Nephron (organoid): Measurements from ENCODE around the gene RPL27A.
A peak's percentile ranks its signal among the peaks of the same experiment; 100 is the strongest.

Source experiments
- H3K27ac Mint-ChIP-seq, 3 experiments: 2 replicates each; pipeline ENCODE4 v1.8.0; 2020; ENCODE audit warnings: mixed read lengths in 3 of 3, mild to moderate bottlenecking in 2 of 3, moderate library complexity in 1 of 3
- H3K27me3 Mint-ChIP-seq: 2 replicates; pipeline ENCODE4 v1.8.0; 2021; ENCODE audit warnings: low read depth, mild to moderate bottlenecking, moderate library complexity, mixed read lengths
- H3K36me3 Mint-ChIP-seq: 2 replicates; pipeline ENCODE4 v1.8.0; 2020; ENCODE audit warnings: low read depth, mixed read lengths
- H3K4me1 Mint-ChIP-seq: 2 replicates; pipeline ENCODE4 v1.8.0; 2020; ENCODE audit warnings: mixed read lengths
- H3K4me3 Mint-ChIP-seq, 3 experiments: 2 replicates each; pipeline ENCODE4 v1.8.0; 2020; ENCODE audit warnings: mild to moderate bottlenecking in 3 of 3, mixed read lengths in 3 of 3, moderate library complexity in 2 of 3
- H3K9me3 Mint-ChIP-seq: 2 replicates; pipeline ENCODE4 v1.8.0; 2020; ENCODE audit warnings: mixed read lengths
- TF ChIP-seq, protein P1 (sequence below), 3 experiments: fragments of 200-600 bp; sonication (generic); IDR thresholded peaks; one replicate each; pipeline ENCODE4 v1.5.0; 2021; ENCODE audit warnings: antibody characterized with exemption in 3 of 3; ENCODE audit not compliant: unreplicated experiment in 3 of 3

Gene RPL27A

DNA sequence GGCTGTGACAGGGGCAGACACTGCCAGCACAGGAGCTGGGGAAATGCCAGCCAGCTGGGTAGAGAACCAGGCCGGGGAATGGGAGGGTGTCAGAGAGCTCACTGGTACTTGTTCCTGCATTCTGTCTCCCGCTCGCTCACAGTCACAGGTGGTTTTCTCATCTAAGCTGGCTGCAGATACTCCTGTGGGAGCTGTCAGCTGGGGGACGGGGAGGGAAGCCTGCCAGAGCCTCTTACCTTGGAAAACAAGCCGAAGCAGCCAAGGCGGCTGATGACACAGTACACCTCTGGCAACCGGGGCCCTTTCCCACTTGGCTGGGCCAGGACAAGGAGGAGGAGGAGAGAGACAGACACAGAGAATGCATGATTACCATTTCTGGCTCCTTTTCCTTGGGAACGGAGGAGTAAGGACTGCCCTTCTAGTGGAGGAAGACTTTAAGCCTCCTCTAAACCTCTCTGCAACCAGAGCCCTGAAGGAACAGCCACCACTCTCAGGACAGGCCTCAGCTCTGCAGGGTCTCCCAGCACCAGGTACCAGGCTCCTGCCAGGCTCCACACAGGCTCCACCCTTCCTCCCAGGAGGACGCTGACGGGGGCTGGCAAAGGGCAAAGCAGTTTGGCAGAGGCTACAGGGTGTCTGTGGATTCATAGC is 25.1 kb downstream of the RPL27A start:
- TF ChIP-seq, protein P1, sequence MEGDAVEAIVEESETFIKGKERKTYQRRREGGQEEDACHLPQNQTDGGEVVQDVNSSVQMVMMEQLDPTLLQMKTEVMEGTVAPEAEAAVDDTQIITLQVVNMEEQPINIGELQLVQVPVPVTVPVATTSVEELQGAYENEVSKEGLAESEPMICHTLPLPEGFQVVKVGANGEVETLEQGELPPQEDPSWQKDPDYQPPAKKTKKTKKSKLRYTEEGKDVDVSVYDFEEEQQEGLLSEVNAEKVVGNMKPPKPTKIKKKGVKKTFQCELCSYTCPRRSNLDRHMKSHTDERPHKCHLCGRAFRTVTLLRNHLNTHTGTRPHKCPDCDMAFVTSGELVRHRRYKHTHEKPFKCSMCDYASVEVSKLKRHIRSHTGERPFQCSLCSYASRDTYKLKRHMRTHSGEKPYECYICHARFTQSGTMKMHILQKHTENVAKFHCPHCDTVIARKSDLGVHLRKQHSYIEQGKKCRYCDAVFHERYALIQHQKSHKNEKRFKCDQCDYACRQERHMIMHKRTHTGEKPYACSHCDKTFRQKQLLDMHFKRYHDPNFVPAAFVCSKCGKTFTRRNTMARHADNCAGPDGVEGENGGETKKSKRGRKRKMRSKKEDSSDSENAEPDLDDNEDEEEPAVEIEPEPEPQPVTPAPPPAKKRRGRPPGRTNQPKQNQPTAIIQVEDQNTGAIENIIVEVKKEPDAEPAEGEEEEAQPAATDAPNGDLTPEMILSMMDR (IDR thresholded peaks at IDR 0.05; ENCODE audit: unreplicated experiment in 3 of 3) = no peak
- Mint-ChIP-seq H3K4me1 (peaks cover 38% of the 10 kb centered on the region), H3K9me3 (no peaks in the 10 kb centered on the region), H3K36me3 (peaks cover 53% of the 10 kb centered on the region), H3K4me3 (no peak overlapping the region), H3K27ac (peak overlapping the region in 2 of 3 experiments; percentile 98 to 99), H3K27me3 (no peaks in the 10 kb centered on the region)

DNA sequence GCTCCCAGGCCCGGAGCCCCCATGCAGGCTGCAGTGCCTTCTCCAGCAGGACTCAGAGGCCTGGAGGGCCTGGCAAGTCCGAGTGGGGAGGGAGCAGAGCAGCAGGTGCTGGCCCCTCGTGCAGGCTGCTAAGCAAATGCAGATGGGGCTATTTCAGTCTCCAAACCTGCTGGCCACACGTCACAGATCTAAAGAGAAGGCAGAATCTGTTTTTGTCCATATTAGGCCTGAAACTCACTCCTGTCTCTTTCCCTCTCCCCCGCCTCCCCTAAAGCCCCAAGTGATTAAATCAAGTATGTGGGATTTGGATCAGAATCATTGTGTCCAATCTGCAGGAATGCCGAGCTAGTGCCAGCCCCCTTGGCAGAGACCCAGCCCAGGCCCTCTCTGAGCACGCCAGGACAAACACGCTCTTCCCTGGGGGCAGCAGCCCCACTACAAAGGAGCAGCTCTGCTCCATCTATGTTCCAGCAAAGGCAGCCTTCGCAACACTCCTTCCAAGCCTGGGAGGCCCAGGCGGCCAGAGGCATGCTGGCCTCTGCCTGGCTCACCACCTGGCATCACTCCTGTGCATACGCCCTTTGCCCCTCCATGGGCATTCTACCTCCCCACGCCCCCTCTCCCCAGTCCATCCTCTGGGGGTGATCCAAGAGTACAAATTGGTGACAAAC is 26.5 kb downstream of the RPL27A start:
- Mint-ChIP-seq H3K4me3 (peak overlapping the region in 2 of 3 experiments; percentile 9 to 12), H3K4me1 (peaks cover 44% of the 10 kb centered on the region), H3K36me3 (peaks cover 52% of the 10 kb centered on the region), H3K9me3 (no peaks in the 10 kb centered on the region), H3K27me3 (no peaks in the 10 kb centered on the region), H3K27ac (peak overlapping the region; percentile 84 to 99 (median 98))
- TF ChIP-seq, protein P1 (IDR thresholded peaks at IDR 0.05; ENCODE audit: unreplicated experiment in 3 of 3) = no peak

DNA sequence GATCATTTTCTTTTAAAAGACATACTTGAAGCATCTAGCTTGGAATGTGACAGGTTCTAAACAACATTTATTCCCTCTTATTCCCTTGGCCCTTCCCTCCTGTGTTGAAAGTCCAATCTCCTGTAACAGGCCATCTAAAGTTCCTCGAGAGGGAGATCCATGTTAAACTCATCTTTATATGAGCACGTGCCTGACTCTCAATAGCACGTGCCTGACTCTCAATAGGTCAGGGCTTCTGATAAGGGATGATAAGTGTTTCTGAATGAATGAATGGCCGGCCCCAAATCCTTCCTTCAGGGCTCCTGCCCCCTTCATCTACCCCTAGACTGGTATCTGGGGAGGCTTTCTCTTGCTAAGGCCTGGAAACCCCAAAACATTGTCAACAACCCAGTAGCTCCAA is 27.2 kb downstream of the RPL27A start:
- H3K27ac Mint-ChIP-seq = peak overlapping the region; percentile 84 to 99 (median 98)
- no peaks in the 10 kb centered on the region for H3K9me3 Mint-ChIP-seq
- no peaks in the 10 kb centered on the region for H3K27me3 Mint-ChIP-seq
- H3K4me1 Mint-ChIP-seq = peaks cover 51% of the 10 kb centered on the region
- H3K4me3 Mint-ChIP-seq = no peak overlapping the region
- peaks cover 53% of the 10 kb centered on the region for H3K36me3 Mint-ChIP-seq
- TF ChIP-seq, protein P1 (IDR thresholded peaks at IDR 0.05; ENCODE audit: unreplicated experiment in 3 of 3) = no peak

DNA sequence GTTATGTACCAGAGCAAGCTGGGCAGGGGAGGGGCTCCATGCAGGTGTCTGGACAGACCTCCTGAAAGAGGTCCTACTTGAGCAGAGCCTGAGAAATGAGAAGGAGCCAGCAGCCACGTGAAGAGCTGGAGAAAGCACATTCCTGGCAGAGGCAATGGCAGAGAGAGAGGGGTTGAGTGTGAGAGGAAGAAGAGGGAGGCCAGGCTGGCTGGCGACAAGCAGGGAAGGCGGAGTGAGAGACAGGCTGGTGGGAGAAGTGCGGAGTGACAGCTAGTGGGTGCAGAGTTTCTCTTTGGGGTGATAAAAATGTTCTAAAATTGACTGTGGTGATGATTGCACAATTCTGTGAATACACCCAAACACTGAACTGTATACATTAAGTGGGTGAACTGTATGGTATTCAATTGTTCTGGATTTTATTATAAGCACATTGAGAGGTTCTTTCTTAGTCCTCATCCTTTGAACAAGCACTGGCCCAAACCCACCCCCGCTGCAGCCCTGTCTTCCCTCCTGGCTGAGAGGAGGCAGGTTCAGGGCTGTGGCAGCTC is 29.4 kb downstream of the RPL27A start:
- Mint-ChIP-seq H3K36me3 (peaks cover 53% of the 10 kb centered on the region), H3K9me3 (no peaks in the 10 kb centered on the region), H3K27me3 (no peaks in the 10 kb centered on the region), H3K4me3 (no peak overlapping the region), H3K4me1 (peaks cover 65% of the 10 kb centered on the region), H3K27ac (peak overlapping the region; percentile 1 to 98 (median 29))
- TF ChIP-seq, protein P1 (IDR thresholded peaks at IDR 0.05; ENCODE audit: unreplicated experiment in 3 of 3) = no peak

DNA sequence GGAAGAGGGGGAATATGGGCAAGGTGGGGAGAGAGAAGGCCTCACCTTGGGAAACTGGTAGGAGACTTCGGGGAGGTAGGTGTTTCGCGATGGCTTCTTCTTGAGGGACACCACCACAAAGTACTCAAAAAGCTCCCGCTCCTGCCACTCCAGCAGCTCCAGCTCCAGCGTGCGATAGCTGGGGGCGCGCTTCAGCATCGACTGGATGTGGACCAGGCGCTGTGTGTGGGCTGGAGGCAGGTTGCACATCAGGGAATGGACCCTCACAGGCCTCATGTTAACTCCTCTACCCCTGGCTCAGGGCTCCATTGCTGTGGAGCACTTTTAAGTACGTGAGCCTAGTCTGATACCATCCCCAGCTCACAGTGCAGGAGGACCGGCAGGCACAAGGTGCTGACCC is 29.9 kb downstream of the RPL27A start:
- peaks cover 56% of the 10 kb centered on the region for H3K36me3 Mint-ChIP-seq
- no peak overlapping the region for H3K4me3 Mint-ChIP-seq
- H3K4me1 Mint-ChIP-seq = peaks cover 69% of the 10 kb centered on the region
- H3K27ac Mint-ChIP-seq = peak overlapping the region in 2 of 3 experiments; percentile 29 to 98
- TF ChIP-seq, protein P1 (IDR thresholded peaks at IDR 0.05; ENCODE audit: unreplicated experiment in 3 of 3) = no peak
- no peaks in the 10 kb centered on the region for H3K9me3 Mint-ChIP-seq
- no peaks in the 10 kb centered on the region for H3K27me3 Mint-ChIP-seq
